Measurements from ENCODE around the gene MAPK11. TPM values are rescaled to one million over a fixed set of nuclear protein-coding genes. Genes with fewer than 3 reads are reported as not detected.
A peak's percentile ranks its signal among the peaks of the same experiment; 100 is the strongest.

The MAPK11 gene
- total RNA-seq, 1 experiment from 2014 or later, result 19.3 TPM

DNA sequence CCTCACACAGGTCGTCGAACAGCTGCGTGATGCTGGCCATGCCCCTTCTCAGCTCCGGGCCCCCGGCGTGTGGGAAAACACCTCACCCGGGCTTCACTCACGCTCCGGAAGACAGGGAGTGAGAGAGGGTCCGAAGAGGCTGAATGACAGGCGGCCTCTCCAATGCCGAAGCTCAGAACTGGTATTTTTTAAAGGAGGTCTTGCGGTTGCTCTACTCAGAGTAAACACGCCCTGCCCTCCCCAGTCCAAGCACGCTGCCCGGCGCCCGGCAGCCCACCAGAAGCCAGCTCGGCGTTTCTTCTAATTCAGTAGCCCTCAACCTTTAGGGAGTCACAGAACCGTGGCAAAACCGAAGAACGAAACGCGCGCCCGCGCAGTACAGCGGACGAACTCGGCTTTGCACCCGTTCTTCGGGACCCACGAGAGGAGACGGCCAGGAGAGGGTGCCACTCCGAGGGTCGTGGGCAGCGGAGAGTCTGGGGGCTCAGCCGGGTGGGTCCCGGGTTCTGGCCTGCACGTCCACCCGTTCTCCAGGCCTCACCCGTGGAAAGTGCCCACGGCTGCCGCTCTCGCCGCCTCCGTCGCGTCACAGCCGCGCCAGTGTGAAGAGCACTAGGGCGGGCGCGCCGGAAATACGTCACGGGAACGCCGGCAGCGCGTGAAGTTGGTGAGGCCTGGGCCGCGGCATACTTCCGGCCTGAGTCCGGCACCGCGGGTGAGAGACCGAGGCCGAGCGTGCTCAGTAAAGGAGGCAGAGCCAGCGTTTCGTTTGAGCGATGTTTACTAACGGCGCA is 25.6 kb downstream of the MAPK11 start, which contains the start of gene TUBGCP6:
TSS of gene TUBGCP6 (minus strand) at position 604 of the 794 bp plus-strand sequence. CDS start at position 40, 564 bp downstream.
- H3K9me3 ChIP-seq (ENCODE audit: control insufficient read depth in 1 of 2, insufficient read depth in 1 of 2, low read depth in 1 of 2, low read length in 2 of 2), result no peaks in the 10 kb centered on the region
- H3K36me3 ChIP-seq (ENCODE audit: control insufficient read depth in 1 of 2, insufficient read depth in 2 of 2, low read length in 2 of 2), result peaks cover 3 to 26% of the 10 kb centered on the region in 2 experiments; a peak in 2 of 4 replicates
- RAD21 ChIA-PET (ENCODE audit: low non-redundant PET in 1 of 2, low total read pairs in 2 of 2, uncharacterized antibody in 2 of 2, unreplicated experiment in 2 of 2), result no interaction called here
- intact Hi-C loops (cut with micrococcal nuclease), result no loop called here
- DNase-seq (ENCODE audit: low read depth, low spot score), result peak; percentile 83
- H3K4me1 ChIP-seq (ENCODE audit: control insufficient read depth in 1 of 2, insufficient read depth in 2 of 2, low read length in 2 of 2), result peaks cover 23 to 60% of the 10 kb centered on the region in 2 experiments
- H2AFZ ChIP-seq (ENCODE audit: low read depth, low read length, poor library complexity, severe bottlenecking), result no peak within 1 kb of the TSS
- CTCF ChIA-PET, result interaction anchor here (0.8 kb wide), 1 partner anchor 9 kb away, joined by 3 read pairs; no protein-coding TSS in a partner anchor
- H3K4me2 ChIP-seq (ENCODE audit: low read length), result peak within 1 kb of the TSS; percentile 92
- H4K20me1 ChIP-seq (ENCODE audit: insufficient read depth), result no peaks in the 10 kb centered on the region
- BruUV-seq (replicated peaks), result TSS peak; percentile 45
- H3K79me2 ChIP-seq (ENCODE audit: insufficient read depth, low read length), result peaks cover 82% of the 10 kb centered on the region
- peak; percentile 77 for ATAC-seq
- peak within 1 kb of the TSS; percentile 92 for H3K9ac ChIP-seq (ENCODE audit: low read length)
- POLR2A ChIA-PET, result no interaction called here
- H3K27me3 ChIP-seq (ENCODE audit: insufficient read depth, low read length), result no peaks in the 10 kb centered on the region
- peak within 1 kb of the TSS; percentile 81 for H3K27ac ChIP-seq (ENCODE audit: low read depth, low read length)
- no peaks in the 10 kb centered on the region for H3K9me2 ChIP-seq (ENCODE audit: insufficient read depth)
- H3K4me3 ChIP-seq (replicated peaks in 1 of 2; ENCODE audit: low read depth in 1 of 2, low read length in 2 of 2), result peak within 1 kb of the TSS; percentile 93 to 95
- TF ChIP-seq EGR1 (IDR thresholded peaks at IDR 0.05; ENCODE audit: low read depth) (no peak), POLR2A (IDR thresholded peaks at IDR 0.05; ENCODE audit: borderline replicate concordance, extremely low read depth, insufficient read depth, insufficient read length) (peak; percentile 73), CEBPB (IDR thresholded peaks at IDR 0.05; ENCODE audit: low read depth) (no peak), YY1 (IDR thresholded peaks at IDR 0.05; ENCODE audit: extremely low read depth, insufficient replicate concordance, low read depth, low read length) (no peak), CBX3 (IDR thresholded peaks at IDR 0.05; ENCODE audit: low read depth) (no peak), ZNF274 (IDR thresholded peaks at IDR 0.05; ENCODE audit: low read depth, low read length) (no peak), EZH2 (IDR thresholded peaks at IDR 0.05) (no peak), RAD21 (IDR thresholded peaks at IDR 0.05; ENCODE audit: low read depth) (no peak), JUND (IDR thresholded peaks at IDR 0.05) (no peak), SRF (IDR thresholded peaks at IDR 0.05; ENCODE audit: low read depth) (peak; percentile 96), ELF1 (IDR thresholded peaks at IDR 0.05; ENCODE audit: borderline replicate concordance, low read depth) (no peak; the same call in 1 of the 2 replicates), TCF7L2 (IDR thresholded peaks at IDR 0.05; ENCODE audit: borderline replicate concordance, extremely low read depth, insufficient read depth, insufficient read length) (no peak), SIN3A (IDR thresholded peaks at IDR 0.05; ENCODE audit: low read depth) (peak; percentile 85), POLR2AphosphoS5 (IDR thresholded peaks at IDR 0.05; ENCODE audit: low read depth, low read length) (peak; percentile 94), ZFX (IDR thresholded peaks at IDR 0.05) (peak; percentile 87; the same call in 1 of the 2 replicates), EZH2phosphoT487 (IDR thresholded peaks at IDR 0.05; ENCODE audit: borderline replicate concordance) (no peak)
- TF ChIP-seq, protein P1, sequence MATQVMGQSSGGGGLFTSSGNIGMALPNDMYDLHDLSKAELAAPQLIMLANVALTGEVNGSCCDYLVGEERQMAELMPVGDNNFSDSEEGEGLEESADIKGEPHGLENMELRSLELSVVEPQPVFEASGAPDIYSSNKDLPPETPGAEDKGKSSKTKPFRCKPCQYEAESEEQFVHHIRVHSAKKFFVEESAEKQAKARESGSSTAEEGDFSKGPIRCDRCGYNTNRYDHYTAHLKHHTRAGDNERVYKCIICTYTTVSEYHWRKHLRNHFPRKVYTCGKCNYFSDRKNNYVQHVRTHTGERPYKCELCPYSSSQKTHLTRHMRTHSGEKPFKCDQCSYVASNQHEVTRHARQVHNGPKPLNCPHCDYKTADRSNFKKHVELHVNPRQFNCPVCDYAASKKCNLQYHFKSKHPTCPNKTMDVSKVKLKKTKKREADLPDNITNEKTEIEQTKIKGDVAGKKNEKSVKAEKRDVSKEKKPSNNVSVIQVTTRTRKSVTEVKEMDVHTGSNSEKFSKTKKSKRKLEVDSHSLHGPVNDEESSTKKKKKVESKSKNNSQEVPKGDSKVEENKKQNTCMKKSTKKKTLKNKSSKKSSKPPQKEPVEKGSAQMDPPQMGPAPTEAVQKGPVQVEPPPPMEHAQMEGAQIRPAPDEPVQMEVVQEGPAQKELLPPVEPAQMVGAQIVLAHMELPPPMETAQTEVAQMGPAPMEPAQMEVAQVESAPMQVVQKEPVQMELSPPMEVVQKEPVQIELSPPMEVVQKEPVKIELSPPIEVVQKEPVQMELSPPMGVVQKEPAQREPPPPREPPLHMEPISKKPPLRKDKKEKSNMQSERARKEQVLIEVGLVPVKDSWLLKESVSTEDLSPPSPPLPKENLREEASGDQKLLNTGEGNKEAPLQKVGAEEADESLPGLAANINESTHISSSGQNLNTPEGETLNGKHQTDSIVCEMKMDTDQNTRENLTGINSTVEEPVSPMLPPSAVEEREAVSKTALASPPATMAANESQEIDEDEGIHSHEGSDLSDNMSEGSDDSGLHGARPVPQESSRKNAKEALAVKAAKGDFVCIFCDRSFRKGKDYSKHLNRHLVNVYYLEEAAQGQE (IDR thresholded peaks at IDR 0.05; ENCODE audit: low read depth), result no peak
- TF ChIP-seq, protein P2, sequence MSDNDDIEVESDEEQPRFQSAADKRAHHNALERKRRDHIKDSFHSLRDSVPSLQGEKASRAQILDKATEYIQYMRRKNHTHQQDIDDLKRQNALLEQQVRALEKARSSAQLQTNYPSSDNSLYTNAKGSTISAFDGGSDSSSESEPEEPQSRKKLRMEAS (IDR thresholded peaks at IDR 0.05), result peak; percentile 94
- TF ChIP-seq, protein P3, sequence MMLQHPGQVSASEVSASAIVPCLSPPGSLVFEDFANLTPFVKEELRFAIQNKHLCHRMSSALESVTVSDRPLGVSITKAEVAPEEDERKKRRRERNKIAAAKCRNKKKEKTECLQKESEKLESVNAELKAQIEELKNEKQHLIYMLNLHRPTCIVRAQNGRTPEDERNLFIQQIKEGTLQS (IDR thresholded peaks at IDR 0.05), result no peak
- TF ChIP-seq, protein P4, sequence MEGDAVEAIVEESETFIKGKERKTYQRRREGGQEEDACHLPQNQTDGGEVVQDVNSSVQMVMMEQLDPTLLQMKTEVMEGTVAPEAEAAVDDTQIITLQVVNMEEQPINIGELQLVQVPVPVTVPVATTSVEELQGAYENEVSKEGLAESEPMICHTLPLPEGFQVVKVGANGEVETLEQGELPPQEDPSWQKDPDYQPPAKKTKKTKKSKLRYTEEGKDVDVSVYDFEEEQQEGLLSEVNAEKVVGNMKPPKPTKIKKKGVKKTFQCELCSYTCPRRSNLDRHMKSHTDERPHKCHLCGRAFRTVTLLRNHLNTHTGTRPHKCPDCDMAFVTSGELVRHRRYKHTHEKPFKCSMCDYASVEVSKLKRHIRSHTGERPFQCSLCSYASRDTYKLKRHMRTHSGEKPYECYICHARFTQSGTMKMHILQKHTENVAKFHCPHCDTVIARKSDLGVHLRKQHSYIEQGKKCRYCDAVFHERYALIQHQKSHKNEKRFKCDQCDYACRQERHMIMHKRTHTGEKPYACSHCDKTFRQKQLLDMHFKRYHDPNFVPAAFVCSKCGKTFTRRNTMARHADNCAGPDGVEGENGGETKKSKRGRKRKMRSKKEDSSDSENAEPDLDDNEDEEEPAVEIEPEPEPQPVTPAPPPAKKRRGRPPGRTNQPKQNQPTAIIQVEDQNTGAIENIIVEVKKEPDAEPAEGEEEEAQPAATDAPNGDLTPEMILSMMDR (IDR thresholded peaks at IDR 0.05 in 2 of 3, conservative IDR thresholded peaks at IDR 0.05 in 1 of 3; ENCODE audit: borderline replicate concordance in 1 of 3, insufficient read depth in 1 of 3, low read depth in 2 of 3, low read length in 2 of 3), result peak in 2 of 3 experiments; percentile 33 to 35; a peak in 4 of 6 replicates
